Activated T-cell treated with anti-CD3 and anti-CD28 coated beads for 1 hour (primary cell): ENCODE results near the gene FARP1.

Experiments used
- DNase-seq: peaks from one replicate; pipeline ENCODE4 v3.0.0-alpha.2; 2020; ENCODE audit warnings: low read depth

The FARP1 gene

DNA sequence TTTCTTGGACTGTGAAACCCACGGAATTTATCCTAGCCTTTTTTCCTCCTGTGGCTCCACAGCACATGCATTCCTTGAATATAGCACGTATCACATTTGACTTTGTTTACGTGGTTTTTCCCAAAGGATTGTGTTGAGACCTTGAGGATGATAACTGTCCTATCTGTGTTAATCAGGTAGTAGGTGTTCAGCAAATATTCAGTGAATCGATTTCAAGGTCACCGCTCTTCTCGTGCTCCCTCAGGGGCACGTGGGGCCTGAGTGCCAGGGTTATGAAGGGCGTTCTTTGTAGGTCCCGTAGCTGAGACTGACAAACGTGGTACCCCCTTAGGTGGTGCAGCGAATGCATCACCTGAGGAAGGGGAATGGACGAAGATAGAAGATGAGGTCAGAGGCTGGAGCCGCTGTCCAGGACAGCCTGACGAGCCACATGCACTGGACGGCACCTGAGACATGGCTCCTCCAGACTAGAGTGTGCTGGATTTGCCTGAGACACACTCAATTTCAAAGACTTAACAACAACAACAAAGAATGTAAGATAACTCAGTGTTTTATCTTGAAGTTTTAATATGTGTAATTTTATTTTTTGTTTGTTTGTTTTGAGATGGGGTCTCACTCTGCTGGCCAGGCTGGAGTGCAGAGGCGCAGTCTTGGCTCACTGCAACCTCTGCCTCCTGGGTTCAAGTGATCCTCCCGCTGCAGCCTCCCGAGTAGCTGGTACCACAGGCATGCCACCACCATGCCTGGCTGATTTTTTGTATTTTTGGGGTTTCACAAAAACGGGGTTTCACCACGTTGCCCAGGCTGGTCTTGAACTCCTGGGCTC is 165.4 kb downstream of the FARP1 start:
- DNase-seq: no peak

DNA sequence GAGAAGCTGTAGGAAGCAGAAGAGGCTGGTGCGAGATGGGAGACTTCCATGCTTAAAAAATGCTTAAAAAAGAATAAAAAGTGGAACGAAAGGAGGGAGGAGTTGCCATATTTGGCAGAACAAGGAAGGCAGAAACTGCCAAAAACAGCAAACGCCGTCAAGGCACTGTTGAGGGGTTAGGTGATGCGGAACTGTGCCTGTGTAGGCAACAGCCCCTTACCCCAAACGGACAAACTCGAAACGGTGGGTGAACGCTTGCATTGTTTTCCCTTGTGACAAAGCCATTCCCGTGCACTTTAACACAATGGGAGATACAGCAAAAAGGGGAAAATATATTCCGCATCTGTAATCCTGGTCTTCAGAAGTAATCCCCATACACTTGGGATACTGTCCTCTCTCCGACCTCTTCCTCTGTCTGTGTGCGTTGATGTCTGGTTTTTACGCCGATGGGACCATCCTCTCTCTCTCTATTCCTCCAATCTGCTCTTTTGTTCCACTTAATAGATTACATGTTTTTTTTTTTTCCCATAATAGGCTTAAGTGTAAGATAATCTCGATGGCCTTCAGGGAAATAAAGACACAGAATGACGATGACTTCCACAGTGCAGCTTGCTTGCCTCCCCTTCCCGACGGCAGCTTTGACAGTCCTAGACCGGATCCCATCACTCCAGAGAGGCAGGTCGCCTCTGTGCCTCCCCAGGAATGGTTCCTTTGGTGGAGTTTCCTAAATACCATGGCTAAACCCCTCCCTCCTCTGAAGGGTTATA is 166.9 kb downstream of the FARP1 start:
- DNase-seq: no peak

DNA sequence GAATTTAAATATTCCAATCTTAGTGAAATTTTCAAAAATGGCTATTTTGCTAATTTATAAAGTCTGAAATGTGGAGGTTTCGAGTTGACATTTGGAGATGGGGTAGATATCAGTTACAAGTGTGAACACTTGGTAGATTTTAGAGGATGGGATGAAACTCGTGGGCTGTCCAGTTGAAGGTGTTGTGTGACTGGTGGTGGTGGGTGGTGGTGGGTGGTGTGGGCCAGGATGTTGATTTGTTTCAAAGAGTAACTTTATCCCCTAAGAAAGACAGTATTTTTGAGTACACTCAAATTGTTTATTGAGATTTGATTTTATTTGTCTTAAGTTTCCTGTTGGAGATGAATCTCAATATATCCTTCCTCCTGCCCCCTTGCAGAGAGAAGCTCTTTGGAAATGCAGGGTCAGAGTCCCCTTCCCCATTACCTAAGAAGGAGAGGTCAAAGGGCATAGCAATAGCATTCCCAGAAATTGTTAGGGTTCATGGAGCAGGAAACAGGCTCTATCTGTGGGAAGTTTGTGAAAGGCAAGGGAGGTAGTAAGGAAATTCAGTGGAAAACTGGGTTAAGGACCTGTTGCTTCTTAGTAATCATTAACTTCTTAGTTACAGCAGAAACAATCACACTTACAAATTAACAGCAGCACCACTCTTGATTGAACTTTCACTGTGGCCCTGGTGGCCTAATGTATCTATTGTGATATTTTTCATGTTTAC is 167.7 kb downstream of the FARP1 start:
- no peak for DNase-seq

DNA sequence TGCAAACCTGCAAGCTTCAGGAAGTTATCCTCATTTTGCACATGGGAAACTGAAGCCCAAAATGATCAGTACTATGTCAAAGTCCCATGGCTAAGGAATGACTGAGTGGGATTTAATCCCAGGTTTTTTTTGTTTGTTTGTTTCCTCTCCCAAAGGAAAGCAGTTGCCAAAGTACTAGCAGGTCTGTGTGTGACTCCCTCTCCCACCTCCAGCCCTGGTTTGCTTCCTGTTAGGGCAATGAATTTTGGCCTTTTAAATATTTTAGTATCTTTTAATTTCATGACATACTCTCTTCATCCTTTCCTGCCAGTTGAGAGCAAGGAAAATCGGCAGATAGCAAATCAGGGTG is 168.3 kb downstream of the FARP1 start:
- DNase-seq: no peak

DNA sequence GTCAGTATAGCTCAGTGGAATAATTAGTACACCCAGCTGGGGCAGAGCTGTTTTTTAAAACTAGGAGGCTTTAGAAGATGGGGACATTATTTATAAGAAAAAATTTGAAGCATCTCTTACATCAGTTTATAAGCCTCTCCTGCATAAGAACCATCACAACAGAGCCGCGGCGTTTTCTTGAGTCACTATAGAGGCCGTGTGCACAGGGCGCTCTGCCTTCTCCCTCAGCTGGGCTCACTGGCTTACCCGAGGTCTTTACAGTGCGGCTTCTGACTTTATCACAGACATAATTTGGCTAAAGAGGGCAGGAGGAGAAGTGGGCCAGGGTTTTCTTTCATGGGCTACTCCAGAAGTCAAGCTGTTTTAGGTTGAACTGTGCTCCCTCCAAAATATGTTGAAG is 169.7 kb downstream of the FARP1 start:
- DNase-seq: no peak

DNA sequence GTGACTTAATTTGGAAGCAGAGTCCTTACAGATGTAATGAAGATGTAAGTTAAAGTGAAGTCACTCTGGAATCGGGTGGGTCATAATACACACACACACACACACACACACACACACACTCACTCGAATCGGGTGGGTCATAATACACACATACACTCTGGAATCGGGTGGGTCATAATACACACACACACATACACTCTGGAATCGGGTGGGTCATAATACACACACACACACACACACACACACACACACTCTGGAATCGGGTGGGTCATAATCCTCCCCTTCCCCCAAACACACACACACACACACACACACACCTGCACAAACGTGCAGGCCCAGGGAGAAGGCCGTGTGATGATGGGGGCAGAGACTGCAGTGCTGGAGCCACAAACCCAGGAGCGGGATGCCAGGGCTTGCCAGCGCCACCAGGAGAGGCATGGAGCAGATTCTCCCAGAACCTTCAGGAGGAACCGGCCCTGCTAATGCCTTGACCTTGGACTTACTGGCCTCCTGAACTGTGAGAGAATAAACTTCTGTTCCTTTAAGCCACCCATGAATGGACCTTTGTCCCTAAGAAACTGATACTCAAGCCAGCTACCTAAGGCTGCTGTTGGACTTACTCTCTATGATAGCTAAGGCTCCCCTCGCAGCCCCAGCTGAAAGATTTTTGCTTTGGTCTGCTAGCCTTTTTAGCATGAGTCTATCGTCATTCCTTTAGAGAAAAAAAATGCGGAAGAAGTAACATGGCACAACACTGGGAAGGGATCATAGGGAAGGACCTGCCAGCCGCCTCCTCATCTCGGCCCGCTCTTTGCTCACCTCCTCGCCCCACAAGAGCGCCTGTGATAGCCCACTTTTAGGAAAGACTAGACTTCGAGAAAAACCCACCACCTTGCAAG is 170.4 kb downstream of the FARP1 start:
- no peak for DNase-seq

DNA sequence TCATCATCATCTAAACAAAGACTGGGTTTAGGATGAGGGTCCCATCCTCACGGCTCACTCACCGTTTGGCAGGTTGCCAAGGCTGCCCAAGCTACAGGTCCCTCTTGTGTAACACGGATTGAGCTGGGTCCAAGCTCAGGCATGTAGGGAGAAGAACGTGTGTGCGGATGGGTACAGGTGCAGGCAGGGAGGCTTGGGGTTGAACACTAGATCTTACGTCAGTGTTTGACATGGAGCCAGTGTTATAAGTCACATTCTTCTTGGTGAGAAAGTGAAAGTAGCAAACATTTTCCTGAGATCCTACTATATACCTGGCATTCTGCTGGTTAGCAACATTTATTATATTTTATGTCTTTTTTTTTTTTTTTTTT is 171.0 kb downstream of the FARP1 start:
- no peak for DNase-seq

DNA sequence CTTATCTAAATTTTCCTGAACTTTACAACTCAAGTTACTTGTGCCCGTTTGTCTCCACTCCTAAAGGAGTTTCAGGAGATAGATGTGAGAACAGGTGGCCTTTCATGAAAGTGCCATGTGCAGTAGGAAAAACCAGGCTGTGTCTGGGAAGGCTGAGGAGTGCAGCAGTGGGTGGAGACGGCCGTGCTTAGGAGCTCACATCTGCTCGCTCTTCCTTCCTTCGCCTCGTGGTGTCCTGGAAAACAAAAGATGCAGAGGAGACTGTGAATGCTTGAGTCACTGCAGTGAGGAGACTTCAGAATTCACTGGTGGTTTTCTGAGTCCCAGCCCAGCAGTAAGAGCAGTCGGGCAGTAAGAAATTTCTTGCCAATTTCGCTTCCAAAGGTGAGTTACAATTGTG is 172.6 kb downstream of the FARP1 start:
- DNase-seq: no peak

DNA sequence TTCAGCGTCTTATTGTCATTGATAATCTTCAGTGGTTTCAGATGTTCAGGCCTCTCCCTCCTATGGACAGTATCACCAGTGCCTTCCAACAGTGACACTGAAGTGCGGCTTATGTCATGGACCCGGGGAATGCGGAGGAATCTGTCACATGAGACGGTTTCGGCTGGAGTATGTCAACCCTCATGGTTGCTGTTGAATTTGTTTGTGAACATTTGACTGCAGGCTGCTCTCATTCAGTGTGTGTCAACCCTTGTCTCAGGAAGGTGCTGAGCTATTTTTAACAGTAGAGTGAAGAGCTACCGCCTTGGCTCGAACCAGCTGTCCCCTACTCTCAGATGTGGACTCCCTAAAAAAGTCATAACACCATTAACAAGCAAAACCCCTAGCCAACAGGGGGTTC is 173.0 kb downstream of the FARP1 start:
- no peak for DNase-seq

DNA sequence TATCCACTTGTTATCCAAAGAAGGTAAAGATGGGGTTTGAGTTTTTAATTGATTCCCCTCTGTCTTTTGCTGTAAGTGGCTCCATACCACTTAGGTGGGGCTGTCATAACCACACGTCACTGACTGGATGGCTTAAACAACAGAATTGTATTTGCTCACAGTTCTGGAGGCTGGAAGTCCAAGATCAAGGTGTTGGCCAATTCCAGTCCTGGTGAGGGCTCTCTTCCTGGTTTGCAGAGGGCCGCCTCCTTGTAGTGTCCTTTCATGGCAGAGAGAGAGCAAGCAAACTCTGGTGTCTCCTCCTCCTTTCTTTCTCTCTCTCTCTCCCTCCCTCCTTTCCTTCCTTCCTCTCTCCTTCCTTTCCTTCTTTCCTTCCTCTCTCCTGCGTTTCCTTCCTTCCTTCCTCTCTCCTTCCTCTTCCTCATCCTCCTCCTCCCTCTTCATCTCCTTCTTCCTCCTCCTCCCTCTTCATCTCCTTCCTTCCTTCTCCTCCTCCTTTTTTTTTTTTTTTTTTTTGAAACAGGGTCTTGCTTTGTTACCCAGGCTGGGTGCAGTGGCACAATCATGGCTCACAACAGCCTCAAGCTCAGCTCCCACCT is 174.8 kb downstream of the FARP1 start:
- DNase-seq: no peak

DNA sequence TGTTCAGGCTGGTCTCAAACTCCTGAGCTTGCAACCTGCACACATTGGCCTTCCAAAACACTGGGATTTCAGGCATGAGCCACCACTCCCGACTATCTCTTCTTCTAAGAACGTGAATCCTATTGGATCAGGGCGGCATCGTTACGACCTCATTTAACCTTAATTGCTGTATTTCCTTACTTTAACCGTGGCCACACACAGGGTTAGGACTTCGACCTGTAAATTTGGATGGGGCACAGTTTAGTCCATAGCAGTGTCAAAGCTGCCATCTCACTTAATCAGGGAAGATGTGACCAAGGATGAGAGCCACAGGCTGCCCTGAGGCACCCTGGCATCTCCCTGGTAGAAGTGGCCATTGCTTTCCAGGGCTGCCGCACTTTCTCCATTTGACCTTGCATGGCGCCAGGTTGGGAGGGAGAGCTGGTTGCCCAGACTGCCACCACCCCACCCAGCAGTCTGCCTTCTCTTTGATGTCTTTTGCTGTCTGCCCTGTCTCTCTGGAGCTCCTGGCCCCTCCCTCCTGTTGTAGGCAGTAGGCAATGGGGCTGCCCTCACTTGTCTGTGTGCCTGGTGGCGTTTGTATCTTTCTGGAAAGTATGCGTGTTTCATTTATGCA is 175.5 kb downstream of the FARP1 start:
- no peak for DNase-seq

DNA sequence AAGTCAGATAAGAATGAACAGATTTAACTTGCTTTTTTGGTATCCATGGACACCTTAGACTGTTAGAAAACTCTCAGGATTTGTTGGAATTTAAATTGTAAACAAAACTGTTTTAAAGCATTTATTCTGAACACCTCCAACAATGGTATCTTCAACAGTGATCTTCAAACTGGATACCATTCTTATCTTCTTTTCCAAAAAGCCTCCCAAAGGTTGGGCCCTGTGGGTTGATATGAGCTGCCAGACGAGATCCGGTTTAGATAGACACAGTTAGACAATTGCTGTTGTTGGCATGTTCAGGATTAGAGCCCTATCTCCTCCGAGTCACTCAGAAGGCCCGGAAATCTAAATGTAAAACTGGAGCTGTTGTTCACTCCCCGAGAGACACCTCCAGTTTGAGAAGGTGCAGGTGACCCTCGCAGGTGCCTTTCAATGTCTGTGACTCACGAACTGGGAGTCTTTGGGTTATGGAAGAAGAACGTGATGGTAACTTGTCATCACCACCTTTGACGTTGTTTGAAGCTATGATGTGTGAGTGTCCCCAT is 177.7 kb downstream of the FARP1 start:
- DNase-seq: no peak

DNA sequence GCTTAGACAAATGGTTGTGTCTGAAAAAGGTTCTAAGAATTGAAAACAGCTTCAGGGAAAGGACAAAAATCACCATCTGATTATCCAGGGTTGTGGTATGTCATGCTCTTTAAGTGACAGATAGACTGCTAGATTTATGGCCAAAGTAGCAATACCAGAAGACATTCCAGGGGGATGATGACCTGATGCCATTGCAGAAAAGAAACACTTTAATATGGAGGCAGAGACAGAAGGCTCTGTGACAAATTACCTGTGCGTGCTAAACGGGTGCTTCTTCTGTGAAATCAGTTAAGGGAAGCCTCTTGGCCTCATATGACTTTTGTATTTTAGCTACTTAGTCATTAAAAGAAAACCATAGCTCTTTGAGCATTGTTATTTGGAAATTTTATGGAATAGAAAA is 178.5 kb downstream of the FARP1 start:
- DNase-seq: no peak

DNA sequence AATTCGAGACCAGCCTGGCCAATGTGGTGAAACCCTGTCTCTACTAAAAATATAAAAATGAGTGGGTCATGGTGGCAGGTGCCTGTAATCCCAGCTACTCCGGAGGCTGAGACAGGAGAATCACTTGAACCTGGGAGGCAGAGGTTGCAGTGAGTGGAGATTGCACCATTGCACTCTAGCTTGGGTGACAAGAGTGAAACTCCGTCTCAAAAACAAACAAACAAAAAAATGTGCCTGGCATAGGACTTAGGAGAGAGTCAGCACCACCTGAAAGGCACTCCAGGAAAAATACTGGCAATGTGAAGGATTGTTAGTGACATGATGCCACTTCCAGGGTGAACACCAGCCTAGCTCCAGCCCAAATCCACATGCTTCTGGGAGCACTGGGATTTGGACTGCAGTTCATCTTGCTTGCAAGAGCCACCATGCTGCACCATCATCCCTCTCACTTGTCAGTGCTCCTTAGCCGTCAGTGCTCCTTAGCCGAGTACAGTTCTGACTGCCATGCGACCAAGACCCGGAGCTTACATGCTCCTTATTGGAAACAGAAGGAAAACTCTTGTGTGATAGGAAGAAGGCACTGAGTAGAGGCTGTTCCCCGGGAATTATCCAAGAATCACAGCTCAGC is 179.3 kb downstream of the FARP1 start:
- no peak for DNase-seq

DNA sequence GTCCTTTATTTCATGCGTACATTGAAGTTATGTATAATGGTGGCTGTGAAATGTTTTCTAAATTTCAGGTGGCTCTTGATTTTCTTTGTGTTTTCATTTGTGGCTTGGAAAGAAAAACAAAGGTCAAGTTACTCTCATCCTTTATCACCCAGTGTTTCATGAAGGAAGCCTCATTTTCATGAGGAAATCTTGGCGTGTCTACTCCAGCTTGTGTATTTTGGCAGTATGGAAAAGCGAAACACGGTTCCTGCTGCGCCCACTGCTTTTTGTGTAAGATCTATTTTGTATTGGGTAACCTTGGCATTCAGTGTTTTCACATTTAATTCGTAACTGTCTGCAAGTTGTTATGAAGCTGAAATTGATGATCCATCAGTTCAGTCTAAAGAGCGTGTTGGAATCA is 181.2 kb downstream of the FARP1 start:
- DNase-seq: no peak

DNA sequence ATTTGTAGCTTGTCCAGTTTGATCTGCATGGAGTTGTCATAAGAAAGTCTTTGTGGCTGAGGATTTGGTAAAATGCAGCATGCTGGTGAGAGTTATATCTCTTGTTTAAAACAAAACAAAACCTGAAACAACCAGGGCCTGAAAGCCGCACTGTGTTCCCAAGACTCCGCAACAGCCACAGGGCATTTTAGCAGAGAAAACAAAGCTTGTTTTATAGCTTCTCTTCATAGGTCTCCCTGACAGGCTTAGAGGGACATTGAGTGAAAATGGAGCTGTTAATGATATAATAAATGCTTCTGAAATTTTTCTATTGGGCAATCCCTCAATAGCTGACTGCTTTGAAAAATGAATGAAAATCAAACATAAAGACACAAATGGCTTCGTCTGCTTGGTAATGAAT is 182.8 kb downstream of the FARP1 start:
- DNase-seq: no peak

DNA sequence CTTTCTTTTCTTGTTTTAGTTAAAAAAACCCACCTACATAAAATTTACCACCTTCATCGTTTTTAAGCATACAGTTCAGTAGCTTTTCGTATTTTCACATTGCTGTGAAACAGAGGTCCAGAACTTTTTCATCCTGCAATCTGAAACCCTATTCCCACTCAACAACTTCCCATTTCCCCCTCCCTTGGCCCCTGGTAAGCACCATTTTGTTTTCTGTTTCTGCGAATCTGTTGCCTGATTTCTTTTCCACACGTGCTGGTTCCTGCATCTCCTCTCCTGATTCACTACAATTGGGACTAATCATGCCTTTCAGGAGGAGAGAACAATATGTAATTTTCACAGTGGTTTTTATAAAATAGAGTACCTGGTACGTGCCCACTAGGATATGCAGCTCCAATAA is 183.4 kb downstream of the FARP1 start:
- no peak for DNase-seq

DNA sequence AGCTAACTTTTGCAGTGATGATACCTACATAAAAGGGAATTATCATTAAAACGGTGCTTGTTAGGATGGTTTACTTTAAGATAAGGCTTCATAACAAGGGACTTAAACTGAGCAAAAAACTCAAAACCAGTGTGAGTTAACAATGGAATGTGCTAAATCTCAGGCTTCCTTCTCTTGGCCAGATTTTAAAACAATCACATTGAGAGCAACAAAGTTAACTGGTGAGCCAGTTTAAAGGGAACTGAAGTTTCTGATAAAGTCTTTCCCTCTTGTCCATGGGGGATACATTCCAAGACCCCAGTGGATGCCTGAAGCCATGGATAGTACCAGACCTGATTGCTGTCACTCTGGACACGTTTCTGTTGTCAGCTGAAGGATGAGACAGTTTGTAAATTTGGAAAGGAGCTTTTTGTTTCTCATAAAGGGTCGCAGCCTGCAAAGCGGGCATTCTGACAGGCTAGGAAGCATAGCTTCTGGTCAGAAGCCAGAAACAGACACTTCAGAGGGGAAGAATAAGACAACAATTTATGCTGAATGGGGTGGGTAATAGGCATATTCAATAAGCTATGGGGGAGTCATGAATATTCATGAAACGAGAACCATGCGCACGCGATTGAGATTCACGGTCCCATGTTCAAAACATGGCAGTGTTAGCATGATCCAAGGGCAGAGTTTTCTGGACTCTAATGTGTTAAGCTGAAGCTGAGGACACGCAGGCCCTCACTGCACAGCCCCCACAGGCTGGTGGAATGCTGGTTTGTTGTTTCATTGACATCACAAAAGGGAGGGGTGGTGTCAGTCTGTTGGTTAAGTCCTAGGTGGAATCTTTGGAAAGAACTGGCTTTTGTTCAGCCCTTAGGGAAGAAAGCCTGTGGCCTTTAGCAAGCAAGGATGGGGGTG is 184.7 kb downstream of the FARP1 start:
- DNase-seq: no peak

DNA sequence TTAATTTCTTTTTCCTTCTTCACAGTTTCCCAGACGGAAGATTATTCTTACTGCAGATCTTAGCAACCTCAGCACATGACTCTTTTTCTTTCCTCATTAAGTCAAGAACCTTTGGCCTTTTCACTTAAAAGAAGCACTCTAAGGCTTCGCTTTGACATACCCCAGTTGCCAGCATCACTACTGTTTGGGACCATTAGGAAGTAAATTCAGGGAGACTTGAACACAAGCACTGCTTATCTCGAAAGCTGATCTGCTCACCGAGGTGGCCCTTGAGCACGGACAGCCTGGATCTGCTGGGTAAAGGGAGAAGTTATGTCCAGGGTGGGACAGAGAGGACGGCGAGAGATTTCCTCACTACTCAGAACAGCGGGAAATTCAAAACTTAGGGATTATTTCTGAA is 185.6 kb downstream of the FARP1 start:
- DNase-seq: no peak
